Vagina (tissue), 2 donors: ENCODE data around the gene RFX1. TPM values are rescaled to one million over a fixed set of nuclear protein-coding genes. Genes with fewer than 3 reads are reported as not detected.

Experiments used
- DNase-seq, 2 donors: peaks; one replicate each; pipeline ENCODE4 v3.0.0-alpha.2; 2017; ENCODE audit errors: extremely low spot score in 2 of 2
- H3K27ac ChIP-seq: fragments of 200-600 bp; sonication (generic); one replicate; pipeline ENCODE4 v1.5.1; 2019
- H3K27me3 ChIP-seq: fragments of 200-600 bp; sonication (generic); one replicate; pipeline ENCODE4 v1.5.1; 2019
- H3K36me3 ChIP-seq, 2 donors: fragments of 200-600 bp; sonication (generic); one replicate each; pipeline ENCODE4 v1.5.1; 2017 to 2019
- H3K4me1 ChIP-seq: fragments of 200-600 bp; sonication (generic); one replicate; pipeline ENCODE4 v1.5.1; 2019
- H3K4me3 ChIP-seq, 2 donors: fragments of 200-600 bp; sonication (generic); 1 replicate in 1 of 2; 2 replicates in 1 of 2; pipeline ENCODE4 v1.5.1; 2016 to 2019
- H3K9me3 ChIP-seq: fragments of 200-600 bp; sonication (generic); one replicate; pipeline ENCODE4 v1.5.1; 2019
- CTCF ChIP-seq, 3 experiments: fragments of 450-650 bp in 2 of 3; fragments of 200-600 bp in 1 of 3; sonication (generic) in 1 of 3; IDR thresholded peaks; one replicate each; pipeline ENCODE4 v1.5.1; 2017 to 2019; ENCODE audit warnings: antibody characterized with exemption in 3 of 3, mild to moderate bottlenecking in 2 of 3, moderate library complexity in 2 of 3
- POLR2A ChIP-seq, 2 donors: fragments of 450-650 bp; IDR thresholded peaks; one replicate each; pipeline ENCODE4 v1.6.1; 2017; ENCODE audit warnings: antibody characterized with exemption in 2 of 2, mild to moderate bottlenecking in 2 of 2, moderate library complexity in 2 of 2
- POLR2AphosphoS5 ChIP-seq, 2 donors: sonication (generic); formaldehyde crosslinking; IDR thresholded peaks; one replicate each; pipeline ENCODE4 v1.9.0; 2017; ENCODE audit warnings: antibody characterized with exemption in 2 of 2, mild to moderate bottlenecking in 2 of 2, low read depth in 1 of 2; ENCODE audit not compliant: insufficient read depth in 1 of 2
- intact Hi-C: fragments of 100-400 bp; cut with DNase I; formaldehyde crosslinking; loops from one replicate; pipeline ENCODE4 v1.15.1; 2023
- total RNA-seq: library from RNA; depleted of rRNA; stranded (reverse); fragments of >200 nt; gene quantifications from one replicate; pipeline ENCODE4 v1.2.3, GENCODE V29; 2016

The RFX1 gene
- total RNA-seq, 1 donor from 2014 or later, result 9.6 TPM

- intact Hi-C loops, result no loop called here
- peaks cover 0 to 15% of the 10 kb centered on the region in 2 donors for H3K36me3 ChIP-seq
- no peak for TF ChIP-seq POLR2AphosphoS5 (IDR thresholded peaks at IDR 0.05; ENCODE audit: insufficient read depth in 1 of 2, low read depth in 1 of 2)
- no peak for TF ChIP-seq CTCF (IDR thresholded peaks at IDR 0.05)
- no peak for TF ChIP-seq POLR2A (IDR thresholded peaks at IDR 0.05)
- H3K9me3 ChIP-seq, result no peaks in the 10 kb centered on the region
- peaks cover 6% of the 10 kb centered on the region for H3K4me1 ChIP-seq
- no peaks in the 10 kb centered on the region for H3K27me3 ChIP-seq
- no peak overlapping the region for H3K27ac ChIP-seq
- no peak overlapping the region for H3K4me3 ChIP-seq
- no peak for DNase-seq
Measured at GRCh38 chr19:13995878-13996765, 10.0 kb downstream of the RFX1 start.

GRCh38 chr19:13995017-13995728, 10.9 kb downstream of the RFX1 start:
- peaks cover 6% of the 10 kb centered on the region for H3K4me1 ChIP-seq
- H3K4me3 ChIP-seq, result no peak overlapping the region
- DNase-seq, result no peak
- H3K27ac ChIP-seq, result no peak overlapping the region
- no peaks in the 10 kb centered on the region for H3K27me3 ChIP-seq
- H3K36me3 ChIP-seq, result peaks cover 0 to 21% of the 10 kb centered on the region in 2 donors
- TF ChIP-seq CTCF (IDR thresholded peaks at IDR 0.05) (no peak), POLR2A (IDR thresholded peaks at IDR 0.05) (no peak), POLR2AphosphoS5 (IDR thresholded peaks at IDR 0.05; ENCODE audit: insufficient read depth in 1 of 2, low read depth in 1 of 2) (no peak)
- H3K9me3 ChIP-seq, result no peaks in the 10 kb centered on the region
- intact Hi-C loops, result no loop called here

- H3K27me3 ChIP-seq, result no peaks in the 10 kb centered on the region
- intact Hi-C loops, result no loop called here
- H3K4me1 ChIP-seq, result peaks cover 6% of the 10 kb centered on the region
- no peak overlapping the region for H3K27ac ChIP-seq
- peaks cover 0 to 21% of the 10 kb centered on the region in 2 donors for H3K36me3 ChIP-seq
- no peaks in the 10 kb centered on the region for H3K9me3 ChIP-seq
- no peak for DNase-seq
- TF ChIP-seq CTCF (IDR thresholded peaks at IDR 0.05), result no peak
- no peak for TF ChIP-seq POLR2A (IDR thresholded peaks at IDR 0.05)
- TF ChIP-seq POLR2AphosphoS5 (IDR thresholded peaks at IDR 0.05; ENCODE audit: insufficient read depth in 1 of 2, low read depth in 1 of 2), result no peak
- no peak overlapping the region for H3K4me3 ChIP-seq
Measured at GRCh38 chr19:13993590-13994300, 12.4 kb downstream of the RFX1 start.

GRCh38 chr19:13992025-13992424, 14.1 kb downstream of the RFX1 start:
- H3K9me3 ChIP-seq, result no peaks in the 10 kb centered on the region
- intact Hi-C loops, result no loop called here
- no peaks in the 10 kb centered on the region for H3K27me3 ChIP-seq
- peaks cover 0 to 21% of the 10 kb centered on the region in 2 donors for H3K36me3 ChIP-seq
- no peak overlapping the region for H3K4me3 ChIP-seq
- TF ChIP-seq POLR2A (IDR thresholded peaks at IDR 0.05), result no peak
- no peak for TF ChIP-seq POLR2AphosphoS5 (IDR thresholded peaks at IDR 0.05; ENCODE audit: insufficient read depth in 1 of 2, low read depth in 1 of 2)
- TF ChIP-seq CTCF (IDR thresholded peaks at IDR 0.05), result no peak
- DNase-seq, result no peak
- H3K27ac ChIP-seq, result no peak overlapping the region
- H3K4me1 ChIP-seq, result peaks cover 7% of the 10 kb centered on the region
